PC-3 (cell line): ENCODE data around the gene CCDC78. TPM values are rescaled to one million over a fixed set of nuclear protein-coding genes. Genes with fewer than 3 reads are reported as not detected.

Experiments used
- ATAC-seq: fragments of 200-7000 bp; cut with Tn5 transposase; 2 replicates; pipeline ENCODE4 v1.9.1; 2020; ENCODE audit warnings: mild to moderate bottlenecking, moderate library complexity
- BruUV-seq: library from RNA; stranded (reverse); fragments of 400-500 nt; replicated peaks from 2 replicates; lab custom pipeline; 2021; lab: Mats Ljungman, UMichigan
- CTCF ChIA-PET: fragments of 300-600 bp; sonication (Branson Sonifier 250); formaldehyde crosslinking; loops from one replicate; lab custom pipeline; 2022; ENCODE audit warnings: antibody characterized with exemption; lab: Charles Lee
- POLR2A ChIA-PET: fragments of 300-600 bp; sonication (Branson Sonifier 250); formaldehyde crosslinking; loops from one replicate; lab custom pipeline; 2022; ENCODE audit warnings: antibody characterized with exemption; ENCODE audit not compliant: unreplicated experiment; lab: Charles Lee
- DNase-seq: peaks from one replicate; pipeline ENCODE4 v3.0.0-alpha.2; 2015
- H2AFZ ChIP-seq: fragments of 300-600 bp; sonication (generic); 2 replicates; pipeline ENCODE4 v1.6.0; 2016; ENCODE audit warnings: antibody characterized with exemption, low read length
- H3F3A ChIP-seq: fragments of 300-600 bp; sonication (generic); one replicate; pipeline ENCODE4 v1.6.0; 2017; ENCODE audit warnings: antibody characterized with exemption, low read length, control low read depth, mild to moderate bottlenecking; ENCODE audit not compliant: unreplicated experiment
- H3K27ac ChIP-seq: fragments of 300-600 bp; sonication (generic); 2 replicates; pipeline ENCODE4 v1.5.1; 2016; ENCODE audit warnings: mild to moderate bottlenecking, low read length
- H3K27me3 ChIP-seq: fragments of 300-600 bp; sonication (generic); 2 replicates; pipeline ENCODE4 v1.6.1; 2016; ENCODE audit warnings: low read length, mixed read lengths
- H3K36me3 ChIP-seq: fragments of 300-600 bp; sonication (generic); 2 replicates; pipeline ENCODE4 v1.6.1; 2016; ENCODE audit warnings: low read depth, mixed run types, low read length, mixed read lengths
- H3K4me1 ChIP-seq: fragments of 300-600 bp; sonication (generic); 2 replicates; pipeline ENCODE4 v1.5.1; 2016; ENCODE audit warnings: low read length; ENCODE audit not compliant: insufficient read depth
- H3K4me2 ChIP-seq: fragments of 300-600 bp; sonication (generic); 2 replicates; pipeline ENCODE4 v1.6.0; 2016; ENCODE audit warnings: low read length
- H3K4me3 ChIP-seq: fragments of 300-600 bp; sonication (generic); 2 replicates; pipeline ENCODE4 v1.5.1; 2016; ENCODE audit warnings: mild to moderate bottlenecking, low read length, mixed read lengths
- H3K79me2 ChIP-seq: fragments of 300-600 bp; sonication (generic); 2 replicates; pipeline ENCODE4 v1.6.1; 2017; ENCODE audit warnings: low read length, mixed read lengths
- H3K9ac ChIP-seq: fragments of 300-600 bp; sonication (generic); 2 replicates; pipeline ENCODE4 v1.6.0; 2016; ENCODE audit warnings: mild to moderate bottlenecking, low read length
- H3K9me2 ChIP-seq: fragments of 300-600 bp; sonication (generic); replicated peaks from 2 replicates; pipeline ENCODE4 v1.6.1; 2016; ENCODE audit warnings: mixed run types, low read length, mixed read lengths
- H3K9me3 ChIP-seq: fragments of 300-600 bp; sonication (generic); 2 replicates; pipeline ENCODE4 v1.6.1; 2016; ENCODE audit warnings: low read length, mixed read lengths
- H4K20me1 ChIP-seq: fragments of 300-600 bp; sonication (generic); 2 replicates; pipeline ENCODE4 v1.6.1; 2016; ENCODE audit warnings: low read length, mixed read lengths
- CTCF ChIP-seq: fragments of 300-600 bp; sonication (generic); conservative IDR thresholded peaks from 2 replicates; pipeline ENCODE4 v1.5.1; 2017; ENCODE audit warnings: antibody characterized with exemption, low read depth, mild to moderate bottlenecking, low read length
- EZH2 ChIP-seq: fragments of 300-600 bp; sonication (generic); IDR thresholded peaks from one replicate; pipeline ENCODE4 v1.6.1; 2017; ENCODE audit warnings: antibody characterized with exemption, mild to moderate bottlenecking, low read length; ENCODE audit not compliant: unreplicated experiment
- EZH2phosphoT487 ChIP-seq: fragments of 300-600 bp; sonication (generic); IDR thresholded peaks from 2 replicates; pipeline ENCODE4 v1.6.1; 2018; ENCODE audit warnings: mild to moderate bottlenecking, antibody characterized with exemption, low read length, borderline replicate concordance
- intact Hi-C: fragments of 100-400 bp; cut with micrococcal nuclease; formaldehyde crosslinking; loops from 2 replicates; pipeline ENCODE4 v1.9.0; 2023
- total RNA-seq: library from RNA; depleted of rRNA; stranded (reverse); fragments of >200 nt; gene quantifications from 2 replicates; pipeline ENCODE4 v1.2.3, GENCODE V29; 2014

The CCDC78 gene
- total RNA-seq, 1 experiment from 2014 or later: 3.3 TPM

- BruUV-seq: no TSS peak
- Histone ChIP-seq H2AFZ (no peak overlapping the region), H3K27ac (no peak overlapping the region), H3K4me2 (no peak overlapping the region), H3K9me3 (no peaks in the 10 kb centered on the region), H3K9me2 (no peaks in the 10 kb centered on the region), H3K79me2 (0 out of 2 replicates have a peak, but pooled peaks cover 6% of the 10 kb centered on the region), H3K36me3 (no peaks in the 10 kb centered on the region), H3F3A (peaks cover 3% of the 10 kb centered on the region), H3K27me3 (no peaks in the 10 kb centered on the region), H3K9ac (no peak overlapping the region), H4K20me1 (no peaks in the 10 kb centered on the region), H3K4me1 (peaks cover 23% of the 10 kb centered on the region; the same call in 1 of the 2 replicates), H3K4me3 (no peak overlapping the region)
- no peak for TF ChIP-seq EZH2phosphoT487
- no peak for TF ChIP-seq CTCF
- no peak for TF ChIP-seq EZH2
- ChIA-PET CTCF (no interaction called here), POLR2A (no interaction called here)
- DNase-seq (no peak), ATAC-seq (no peak)
- intact Hi-C loops: no loop called here
Measured at GRCh38 chr16:724188-725040, 1.8 kb downstream of the CCDC78 start.

- intact Hi-C loops: no loop called here
- no peak for DNase-seq
- Histone ChIP-seq H3F3A (peaks cover 3% of the 10 kb centered on the region), H3K9me2 (no peaks in the 10 kb centered on the region), H3K36me3 (no peaks in the 10 kb centered on the region), H2AFZ (no peak overlapping the region), H3K4me2 (no peak overlapping the region), H3K9ac (no peak overlapping the region), H3K27me3 (no peaks in the 10 kb centered on the region), H3K4me1 (peaks cover 24% of the 10 kb centered on the region; the same call in 1 of the 2 replicates), H3K4me3 (no peak overlapping the region), H3K27ac (no peak overlapping the region), H4K20me1 (no peaks in the 10 kb centered on the region), H3K9me3 (no peaks in the 10 kb centered on the region), H3K79me2 (no peaks in the 10 kb centered on the region)
- POLR2A ChIA-PET: no interaction called here
- no TSS peak for BruUV-seq
- TF ChIP-seq EZH2phosphoT487: no peak
- no peak for TF ChIP-seq CTCF
- TF ChIP-seq EZH2: no peak
- CTCF ChIA-PET: no interaction called here
- ATAC-seq: no peak
Measured at GRCh38 chr16:723695-724094, 2.5 kb downstream of the CCDC78 start.
